Erythroblast (primary cell): ENCODE results near the gene SLC6A15.
A peak's percentile ranks its signal among the peaks of the same experiment; 100 is the strongest.

Experiments
- DNase-seq, 2 experiments: peaks; one replicate each; lab custom pipeline; 2025; lab: John Stamatoyannopoulos, UW
- GATA1 ChIP-seq: IDR thresholded peaks from 2 replicates; pipeline ENCODE4 v1.6.1; 2011; ENCODE audit warnings: low read depth, mild to moderate bottlenecking, control low read depth, low read length, moderate library complexity
- POLR2A ChIP-seq: IDR thresholded peaks from 2 replicates; pipeline ENCODE4 v1.6.1; 2011; ENCODE audit warnings: mild to moderate bottlenecking, low read length

SLC6A15 gene

GRCh38 chr12:84912198-84913128 lies at the start of gene SLC6A15:
Gene SLC6A15, minus strand, starts transcription at chr12:84912799. Its CDS starts 20,679 bp downstream, at chr12:84892120.
- DNase-seq, result peak in 1 of 2 experiments; percentile 9
- TF ChIP-seq GATA1 (no peak), POLR2A (no peak)

GRCh38 chr12:84960918-84961317 lies 48.3 kb upstream of the SLC6A15 start:
- no peak for TF ChIP-seq POLR2A
- no peak for TF ChIP-seq GATA1
- no peak for DNase-seq

GRCh38 chr12:84955298-84955697 lies 42.7 kb upstream of the SLC6A15 start:
- no peak for DNase-seq
- TF ChIP-seq GATA1, result no peak
- no peak for TF ChIP-seq POLR2A

- no peak for TF ChIP-seq POLR2A
- no peak for TF ChIP-seq GATA1
- no peak for DNase-seq
Observed at GRCh38 chr12:84954415-84954814, 41.8 kb upstream of the SLC6A15 start.

GRCh38 chr12:84950971-84951546 lies 38.5 kb upstream of the SLC6A15 start:
- DNase-seq, result no peak

GRCh38 chr12:84946753-84947152 lies 34.2 kb upstream of the SLC6A15 start:
- no peak for DNase-seq
- TF ChIP-seq POLR2A, result no peak
- no peak for TF ChIP-seq GATA1

More at GRCh38 chr12:84950971-84951546, 38.5 kb upstream of the SLC6A15 start:
- TF ChIP-seq POLR2A, result no peak
- TF ChIP-seq GATA1, result no peak

- no peak for DNase-seq
- TF ChIP-seq GATA1 (no peak), POLR2A (no peak)
Observed at GRCh38 chr12:84937415-84937814, 24.8 kb upstream of the SLC6A15 start.

- no peak for DNase-seq
- TF ChIP-seq GATA1 (no peak), POLR2A (no peak)
Observed at GRCh38 chr12:84929501-84929900, 16.9 kb upstream of the SLC6A15 start.

GRCh38 chr12:84924981-84925380 lies 12.4 kb upstream of the SLC6A15 start:
- TF ChIP-seq GATA1, result no peak
- no peak for TF ChIP-seq POLR2A
- DNase-seq, result no peak

- no peak for DNase-seq
Observed at GRCh38 chr12:84922693-84923092, 10.1 kb upstream of the SLC6A15 start.

GRCh38 chr12:84920331-84920730 lies 7.7 kb upstream of the SLC6A15 start:
- TF ChIP-seq POLR2A (no peak), GATA1 (no peak)
- no peak for DNase-seq

More at GRCh38 chr12:84922693-84923092, 10.1 kb upstream of the SLC6A15 start:
- no peak for TF ChIP-seq GATA1
- no peak for TF ChIP-seq POLR2A

- DNase-seq, result no peak
- TF ChIP-seq POLR2A (no peak), GATA1 (no peak)
Observed at GRCh38 chr12:84919271-84919670, 6.7 kb upstream of the SLC6A15 start.

- DNase-seq, result no peak
- no peak for TF ChIP-seq POLR2A
- no peak for TF ChIP-seq GATA1
Observed at GRCh38 chr12:84913129-84913515, 523 bp upstream of the SLC6A15 start.
